ENCODE measurements around the gene MAPK14. TPM values are rescaled to one million over a fixed set of nuclear protein-coding genes. Genes with fewer than 3 reads are reported as not detected.

Gene MAPK14
- total RNA-seq, 1 experiment from 2014 or later: 56.8 TPM

- POLR2A ChIA-PET (ENCODE audit: unreplicated experiment): no interaction called here
- ATAC-seq (no peak), DNase-seq (no peak)
- Histone ChIP-seq H3K9ac (ENCODE audit: low read length) (no peak overlapping the region), H3K4me3 (ENCODE audit: low read length) (no peak overlapping the region), H3K4me1 (ENCODE audit: insufficient read depth, low read length) (no peaks in the 10 kb centered on the region), H4K20me1 (ENCODE audit: low read length) (no peaks in the 10 kb centered on the region), H3K27me3 (ENCODE audit: low read length) (no peaks in the 10 kb centered on the region), H3F3A (ENCODE audit: low read length, unreplicated experiment) (no peaks in the 10 kb centered on the region), H3K27ac (ENCODE audit: low read length) (no peak overlapping the region), H3K36me3 (ENCODE audit: low read depth, low read length) (peaks cover 10% of the 10 kb centered on the region; the same call in 1 of the 2 replicates), H3K79me2 (ENCODE audit: low read length) (no peaks in the 10 kb centered on the region), H3K9me3 (ENCODE audit: low read length) (no peaks in the 10 kb centered on the region), H3K9me2 (replicated peaks; ENCODE audit: low read length) (no peaks in the 10 kb centered on the region), H3K4me2 (ENCODE audit: low read length) (no peak overlapping the region), H2AFZ (ENCODE audit: low read length) (no peak overlapping the region)
- intact Hi-C loops (cut with micrococcal nuclease): no loop called here
- CTCF ChIA-PET: no interaction called here
- TF ChIP-seq EZH2 (IDR thresholded peaks at IDR 0.05; ENCODE audit: low read length, unreplicated experiment) (no peak), EZH2phosphoT487 (IDR thresholded peaks at IDR 0.05; ENCODE audit: borderline replicate concordance, low read length) (no peak), CTCF (conservative IDR thresholded peaks at IDR 0.05; ENCODE audit: low read depth, low read length) (no peak)
- no TSS peak for BruUV-seq (replicated peaks)
These were observed 113.5 kb downstream of the MAPK14 start for GRCh38 chr6:36141091-36141490.

- Histone ChIP-seq H3K9me2 (replicated peaks; ENCODE audit: low read length) (no peaks in the 10 kb centered on the region), H4K20me1 (ENCODE audit: low read length) (no peaks in the 10 kb centered on the region), H3K79me2 (ENCODE audit: low read length) (no peaks in the 10 kb centered on the region), H3K9ac (ENCODE audit: low read length) (no peak overlapping the region), H3K4me2 (ENCODE audit: low read length) (no peak overlapping the region), H3K27me3 (ENCODE audit: low read length) (no peaks in the 10 kb centered on the region), H3F3A (ENCODE audit: low read length, unreplicated experiment) (no peaks in the 10 kb centered on the region), H3K36me3 (ENCODE audit: low read depth, low read length) (peaks cover 10% of the 10 kb centered on the region; the same call in 1 of the 2 replicates), H3K4me3 (ENCODE audit: low read length) (no peak overlapping the region), H3K27ac (ENCODE audit: low read length) (no peak overlapping the region), H3K4me1 (ENCODE audit: insufficient read depth, low read length) (no peaks in the 10 kb centered on the region), H3K9me3 (ENCODE audit: low read length) (no peaks in the 10 kb centered on the region), H2AFZ (ENCODE audit: low read length) (no peak overlapping the region)
- CTCF ChIA-PET: no interaction called here
- intact Hi-C loops (cut with micrococcal nuclease): no loop called here
- no peak for ATAC-seq
- POLR2A ChIA-PET (ENCODE audit: unreplicated experiment): no interaction called here
- BruUV-seq (replicated peaks): no TSS peak
- no peak for DNase-seq
- no peak for TF ChIP-seq CTCF (conservative IDR thresholded peaks at IDR 0.05; ENCODE audit: low read depth, low read length)
- no peak for TF ChIP-seq EZH2 (IDR thresholded peaks at IDR 0.05; ENCODE audit: low read length, unreplicated experiment)
- no peak for TF ChIP-seq EZH2phosphoT487 (IDR thresholded peaks at IDR 0.05; ENCODE audit: borderline replicate concordance, low read length)
These were observed 114.4 kb downstream of the MAPK14 start for GRCh38 chr6:36141961-36142360.

- DNase-seq (no peak), ATAC-seq (no peak)
- Histone ChIP-seq H3K9ac (ENCODE audit: low read length) (no peak overlapping the region), H3K4me2 (ENCODE audit: low read length) (no peak overlapping the region), H3K27me3 (ENCODE audit: low read length) (no peaks in the 10 kb centered on the region), H3K36me3 (ENCODE audit: low read depth, low read length) (peaks cover 10% of the 10 kb centered on the region; the same call in 1 of the 2 replicates), H3K27ac (ENCODE audit: low read length) (no peak overlapping the region), H3K4me1 (ENCODE audit: insufficient read depth, low read length) (no peaks in the 10 kb centered on the region), H3K9me2 (replicated peaks; ENCODE audit: low read length) (no peaks in the 10 kb centered on the region), H2AFZ (ENCODE audit: low read length) (no peak overlapping the region), H4K20me1 (ENCODE audit: low read length) (no peaks in the 10 kb centered on the region), H3K79me2 (ENCODE audit: low read length) (no peaks in the 10 kb centered on the region), H3K9me3 (ENCODE audit: low read length) (no peaks in the 10 kb centered on the region), H3F3A (ENCODE audit: low read length, unreplicated experiment) (no peaks in the 10 kb centered on the region), H3K4me3 (ENCODE audit: low read length) (no peak overlapping the region)
- BruUV-seq (replicated peaks): no TSS peak
- intact Hi-C loops (cut with micrococcal nuclease): no loop called here
- POLR2A ChIA-PET (ENCODE audit: unreplicated experiment): no interaction called here
- TF ChIP-seq CTCF (conservative IDR thresholded peaks at IDR 0.05; ENCODE audit: low read depth, low read length) (no peak), EZH2phosphoT487 (IDR thresholded peaks at IDR 0.05; ENCODE audit: borderline replicate concordance, low read length) (no peak), EZH2 (IDR thresholded peaks at IDR 0.05; ENCODE audit: low read length, unreplicated experiment) (no peak)
- CTCF ChIA-PET: no interaction called here
These were observed 115.6 kb downstream of the MAPK14 start for GRCh38 chr6:36142971-36143838.

Measured in PC-3 (cell line).